Skin epidermis (tissue), 12 donors: ENCODE results near the gene PBXIP1.

Source experiments
- H3K27ac ChIP-seq, 21 experiments: fragments of 200-600 bp; sonication (generic) in 11 of 21; one replicate each; pipeline ENCODE4 v1.5.0; 2020; ENCODE audit warnings: mild to moderate bottlenecking in 3 of 21, inconsistent platforms in 2 of 21, moderate library complexity in 2 of 21
- H3K4me3 ChIP-seq, 7 experiments: fragments of 200-600 bp; sonication (generic) in 2 of 7; one replicate each; pipeline ENCODE4 v1.5.0; 2020; ENCODE audit warnings: inconsistent platforms in 2 of 7, mild to moderate bottlenecking in 2 of 7, moderate library complexity in 1 of 7

Gene PBXIP1

DNA sequence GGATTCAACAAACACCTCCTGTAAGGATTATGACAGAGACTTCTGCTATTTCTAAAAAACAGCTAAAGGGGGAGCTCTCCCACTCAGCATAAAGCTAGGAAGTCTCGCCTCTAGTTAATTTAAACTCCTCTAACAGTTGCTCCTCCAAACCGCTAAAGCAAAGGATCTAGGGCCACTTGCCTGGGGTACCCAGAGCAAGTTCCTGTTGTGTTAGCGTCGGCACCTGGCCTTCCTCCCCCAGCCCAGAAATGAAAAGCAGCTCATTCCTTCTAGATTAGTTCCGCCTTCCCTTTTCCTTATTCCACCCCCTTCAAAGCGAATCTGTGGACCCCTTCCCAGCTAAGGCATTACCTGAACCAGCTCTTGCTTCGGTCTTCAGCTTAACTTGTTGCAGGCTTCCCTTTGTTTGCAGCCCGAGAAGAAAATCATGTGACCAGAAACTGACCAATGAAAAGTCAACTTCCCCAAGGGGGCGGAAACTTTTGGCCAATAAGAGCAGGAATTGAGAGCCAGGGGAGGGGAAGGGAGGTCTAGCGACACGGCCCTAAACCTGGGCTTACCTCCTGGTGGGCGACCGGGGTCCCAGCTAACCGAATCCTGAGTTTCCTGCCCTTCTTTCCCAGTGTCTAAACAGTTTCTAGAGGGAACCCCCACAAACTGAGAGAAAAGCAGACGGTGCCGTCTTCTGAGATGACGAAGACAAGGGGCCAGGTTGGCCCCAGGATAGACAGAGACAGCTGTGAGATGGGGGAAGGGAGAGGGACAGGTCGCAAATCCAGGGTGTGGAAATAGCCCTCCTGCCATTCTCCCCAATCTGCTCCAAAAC lies at the start of gene PBXIP1:
Gene PBXIP1, minus strand, starts transcription at position 382 of the 826 bp plus-strand sequence. CDS start 2,378 bp downstream, outside the sequence.
- Histone ChIP-seq H3K27ac (peak within 1 kb of the TSS; percentile 44 to 94 (median 79)), H3K4me3 (peak within 1 kb of the TSS; percentile 40 to 51 (median 46))

DNA sequence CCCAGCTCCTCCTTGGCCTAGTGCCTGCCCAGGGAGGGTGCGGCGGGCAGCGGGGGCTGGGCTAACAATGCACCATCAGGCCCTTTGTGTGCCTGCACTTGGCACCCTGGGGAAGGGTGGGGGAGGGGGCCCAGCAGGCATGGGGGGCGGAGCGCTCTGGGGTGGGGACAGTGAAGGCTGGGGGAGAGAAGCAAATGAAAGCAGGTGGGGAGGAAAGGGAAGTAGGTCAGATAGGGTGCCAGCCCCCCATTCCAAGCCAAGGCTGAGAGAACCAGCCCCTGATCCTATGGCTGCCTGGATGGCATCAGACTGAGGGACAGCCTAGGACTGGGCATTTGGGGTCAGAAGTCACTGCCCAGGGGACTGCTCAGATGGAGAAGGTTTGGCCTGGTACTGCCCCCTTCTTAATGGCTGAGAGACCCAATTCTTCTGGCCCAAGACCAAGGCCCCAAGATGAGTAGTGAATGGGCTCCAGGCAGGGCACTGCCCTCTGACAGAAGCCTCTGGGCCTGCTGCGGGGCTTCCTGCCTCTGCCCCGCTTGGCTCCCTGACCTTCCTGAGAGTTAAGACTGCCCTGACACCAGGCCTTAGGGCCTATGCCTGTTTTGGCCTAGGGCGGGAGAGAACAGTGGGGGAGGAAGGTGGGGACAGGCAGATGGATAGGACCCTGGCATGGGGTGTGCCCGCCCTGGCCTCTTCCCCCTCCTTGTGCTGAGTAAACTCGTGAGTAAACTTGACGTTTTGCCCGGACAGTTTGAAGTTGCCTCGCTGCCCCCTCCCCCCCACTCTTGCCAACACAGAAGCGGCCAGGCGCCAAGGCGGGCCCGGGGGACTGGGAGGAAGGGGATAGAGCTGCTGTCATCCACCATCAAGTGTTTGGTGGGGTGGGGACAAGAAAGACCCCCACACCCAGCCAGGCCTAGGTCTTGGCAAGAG lies 49.4 kb upstream of the PBXIP1 start:
- Histone ChIP-seq H3K27ac (peak overlapping the region; percentile 8 to 99 (median 96)), H3K4me3 (peak overlapping the region in 6 of 7 experiments; percentile 70 to 90 (median 80))

GRCh38 chr1:155004352-155005075 lies 48.6 kb upstream of the PBXIP1 start:
- peak overlapping the region in 20 of 21 experiments; percentile 87 to 99 (median 96) for H3K27ac ChIP-seq
- H3K4me3 ChIP-seq, result peak overlapping the region; percentile 70 to 93 (median 83)

- Histone ChIP-seq H3K27ac (peak overlapping the region; percentile 87 to 99 (median 96)), H3K4me3 (peak overlapping the region; percentile 70 to 93 (median 83))
Measured at GRCh38 chr1:155003766-155004351, 48.0 kb upstream of the PBXIP1 start.

GRCh38 chr1:155003227-155003765 lies 47.4 kb upstream of the PBXIP1 start:
- peak overlapping the region; percentile 87 to 99 (median 96) for H3K27ac ChIP-seq
- peak overlapping the region; percentile 70 to 93 (median 83) for H3K4me3 ChIP-seq

DNA sequence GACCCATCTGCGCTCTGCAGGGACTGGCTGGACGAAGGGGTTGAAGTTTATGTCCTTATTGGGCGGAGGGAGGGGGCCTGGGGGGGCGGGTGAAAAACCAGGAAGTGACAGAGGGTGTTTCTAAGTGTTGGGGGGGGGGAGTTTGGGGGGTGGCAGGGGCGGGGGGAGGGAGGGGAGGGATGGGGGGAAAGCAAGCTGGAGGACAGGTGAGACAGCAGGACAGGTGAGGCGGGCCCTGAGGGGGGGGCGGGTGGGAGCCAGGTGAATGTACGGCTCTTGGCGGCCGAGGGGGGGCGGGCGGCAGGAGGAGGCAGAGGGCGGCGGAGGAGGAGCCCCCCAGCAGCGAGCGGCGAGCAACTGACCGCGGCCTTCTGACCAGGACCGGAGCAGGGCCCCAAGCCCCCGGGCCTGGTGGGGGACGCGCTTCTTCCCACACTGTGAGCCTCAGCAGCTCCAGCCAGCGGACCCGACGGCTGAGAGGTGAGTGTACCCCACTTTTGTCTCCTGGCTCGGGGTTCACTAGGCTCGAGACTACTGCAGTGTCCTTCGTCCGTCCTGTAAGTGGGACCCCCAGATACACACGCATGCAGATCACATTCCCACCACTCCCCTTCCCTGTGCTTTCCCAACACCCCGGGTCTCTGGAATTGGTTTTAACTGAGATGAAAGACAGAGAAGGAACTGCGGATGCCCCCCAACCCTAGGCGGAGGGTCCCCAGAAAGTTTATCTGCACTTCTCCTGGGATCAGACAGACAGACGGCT lies 46.7 kb upstream of the PBXIP1 start, which contains the start of gene ZBTB7B:
Gene ZBTB7B, plus strand, starts transcription at position 339 of the 763 bp plus-strand sequence. CDS start 11,859 bp downstream, outside the sequence.
- peak within 1 kb of the TSS; percentile 89 to 99 (median 96) for H3K27ac ChIP-seq
- H3K4me3 ChIP-seq, result peak within 1 kb of the TSS; percentile 70 to 93 (median 83)

- Histone ChIP-seq H3K27ac (peak overlapping the region; percentile 83 to 99 (median 96)), H3K4me3 (peak overlapping the region; percentile 70 to 93 (median 83))
Measured at GRCh38 chr1:155001675-155002463, 46.0 kb upstream of the PBXIP1 start.

DNA sequence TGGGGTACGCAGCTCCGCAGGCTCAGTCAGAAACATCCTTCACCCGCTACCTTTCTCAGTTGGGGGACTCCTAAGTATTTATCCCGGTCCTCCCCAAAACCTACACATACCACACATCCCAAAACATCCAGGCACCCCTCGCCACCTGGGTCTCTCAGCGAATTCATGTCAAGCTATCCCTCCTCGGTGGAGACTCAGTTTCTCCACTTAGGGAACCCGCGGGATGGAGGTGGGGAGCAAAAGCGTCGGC lies 45.5 kb upstream of the PBXIP1 start:
- Histone ChIP-seq H3K27ac (peak overlapping the region; percentile 83 to 99 (median 96)), H3K4me3 (peak overlapping the region; percentile 70 to 93 (median 83))

- H3K27ac ChIP-seq, result peak overlapping the region; percentile 83 to 99 (median 96)
- peak overlapping the region; percentile 70 to 93 (median 83) for H3K4me3 ChIP-seq
Measured at GRCh38 chr1:155000726-155001424, 45.0 kb upstream of the PBXIP1 start.

GRCh38 chr1:155000411-155000725 lies 44.5 kb upstream of the PBXIP1 start:
- Histone ChIP-seq H3K27ac (peak overlapping the region; percentile 83 to 99 (median 96)), H3K4me3 (peak overlapping the region; percentile 70 to 93 (median 83))

DNA sequence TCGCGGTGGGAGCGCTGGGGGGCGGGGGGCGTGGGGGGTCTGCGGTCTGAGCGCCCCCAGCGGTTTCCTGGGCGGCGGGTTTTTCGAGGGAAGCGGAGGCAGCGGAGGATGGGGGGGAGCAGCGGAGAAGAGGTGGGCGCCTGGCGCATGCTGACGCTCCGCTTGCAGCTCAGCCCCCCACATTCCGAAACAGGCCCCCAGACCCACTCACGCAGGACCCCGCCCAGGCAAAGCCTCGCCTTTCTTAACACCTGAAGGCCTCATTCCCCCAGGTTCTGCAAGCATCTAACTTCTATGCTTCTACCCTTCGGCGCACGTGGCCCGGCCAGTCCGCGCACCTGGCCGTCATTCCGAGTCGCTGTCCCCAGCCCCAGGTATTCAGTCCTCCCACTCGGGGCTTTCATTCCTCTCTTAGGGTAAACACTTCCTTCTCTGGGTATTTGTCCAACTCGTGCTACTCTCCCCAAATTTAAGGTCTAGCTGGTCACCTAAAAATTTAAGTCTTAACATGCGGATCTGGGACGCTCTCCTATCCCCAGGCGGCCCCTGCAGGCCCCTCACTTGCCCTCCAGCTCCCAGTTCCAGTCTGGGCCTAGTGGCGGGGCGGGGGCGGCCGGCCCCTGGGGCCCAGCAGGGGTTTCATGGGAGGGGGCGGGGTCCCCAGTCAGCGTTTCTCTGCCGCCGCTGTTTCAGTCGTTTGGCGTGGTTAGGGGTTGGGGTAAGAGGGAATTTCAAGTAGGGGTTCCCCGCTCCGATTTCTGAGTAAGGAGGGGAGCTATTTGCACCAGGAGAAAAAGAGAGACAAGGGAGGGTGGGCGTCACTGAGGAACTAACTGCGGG lies 43.9 kb upstream of the PBXIP1 start:
- Histone ChIP-seq H3K4me3 (peak overlapping the region; percentile 70 to 93 (median 83)), H3K27ac (peak overlapping the region; percentile 83 to 99 (median 96))

DNA sequence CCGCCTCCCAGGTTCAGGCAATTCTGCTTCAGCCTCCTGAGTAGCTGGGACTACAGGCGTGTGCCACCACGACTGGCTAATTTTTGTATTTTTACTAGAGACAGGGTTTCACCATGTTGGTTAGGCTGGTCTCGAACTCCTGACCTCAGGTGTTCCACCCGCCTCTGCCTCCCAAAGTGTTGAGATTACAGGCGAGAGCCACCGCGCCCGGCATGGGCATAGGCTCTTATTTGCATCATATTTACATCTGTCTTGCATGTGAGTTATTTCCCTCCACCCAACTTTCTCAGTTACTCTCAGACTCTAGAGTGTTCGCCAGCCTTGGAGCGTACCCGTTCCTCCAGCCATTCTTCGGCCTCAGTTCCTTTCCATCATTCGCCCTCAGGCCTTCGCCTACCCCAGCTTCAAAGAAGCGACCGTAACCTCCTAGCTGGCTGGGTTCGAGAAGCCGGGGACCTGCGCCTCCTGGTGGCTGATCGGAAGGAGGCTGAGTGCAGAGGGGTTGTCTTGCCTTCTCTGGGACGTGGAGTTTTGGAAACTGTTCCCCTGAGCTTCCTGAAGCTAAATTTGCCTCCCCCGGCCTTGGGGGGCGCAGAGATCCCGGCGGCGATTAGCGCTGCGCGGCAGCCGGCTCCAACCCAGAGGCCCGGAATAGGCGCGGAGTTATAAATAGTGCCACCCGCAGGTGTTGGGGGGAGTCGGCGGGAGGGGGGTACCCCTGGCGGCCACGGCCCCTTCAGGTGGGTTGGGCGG lies 43.1 kb upstream of the PBXIP1 start:
- H3K4me3 ChIP-seq, result peak overlapping the region; percentile 11 to 93 (median 83)
- H3K27ac ChIP-seq, result peak overlapping the region in 20 of 21 experiments; percentile 16 to 99 (median 96)

DNA sequence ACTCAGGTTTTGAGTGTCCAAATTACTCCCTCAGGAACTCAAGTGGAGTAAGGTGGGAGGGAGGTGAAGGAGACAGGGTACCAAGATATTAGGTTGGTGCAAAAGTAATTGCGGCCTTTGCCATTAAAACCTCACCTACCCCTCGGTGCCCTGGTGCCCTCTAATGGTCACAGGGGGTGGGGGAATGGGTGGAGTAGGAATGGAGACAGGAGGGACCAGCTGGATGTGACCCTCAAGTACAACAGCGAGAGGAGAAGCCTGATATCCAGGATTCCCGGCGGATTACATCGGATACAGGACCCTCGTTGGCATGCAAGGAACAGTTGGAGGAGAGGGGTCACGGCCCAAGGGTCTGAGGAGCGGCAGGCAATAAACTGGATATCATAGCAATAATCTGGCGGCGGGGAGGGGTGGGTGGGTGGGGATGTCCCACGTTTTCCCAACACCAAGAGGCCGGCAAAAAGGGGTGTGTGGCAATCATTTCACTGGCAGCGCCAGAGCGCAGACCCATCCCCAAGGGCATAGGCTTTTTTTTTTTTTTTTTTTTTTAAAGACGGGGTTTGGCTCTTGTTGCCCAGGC lies 42.4 kb upstream of the PBXIP1 start:
- Histone ChIP-seq H3K4me3 (no peak overlapping the region), H3K27ac (peak overlapping the region in 1 of 21 experiments; percentile 60)

DNA sequence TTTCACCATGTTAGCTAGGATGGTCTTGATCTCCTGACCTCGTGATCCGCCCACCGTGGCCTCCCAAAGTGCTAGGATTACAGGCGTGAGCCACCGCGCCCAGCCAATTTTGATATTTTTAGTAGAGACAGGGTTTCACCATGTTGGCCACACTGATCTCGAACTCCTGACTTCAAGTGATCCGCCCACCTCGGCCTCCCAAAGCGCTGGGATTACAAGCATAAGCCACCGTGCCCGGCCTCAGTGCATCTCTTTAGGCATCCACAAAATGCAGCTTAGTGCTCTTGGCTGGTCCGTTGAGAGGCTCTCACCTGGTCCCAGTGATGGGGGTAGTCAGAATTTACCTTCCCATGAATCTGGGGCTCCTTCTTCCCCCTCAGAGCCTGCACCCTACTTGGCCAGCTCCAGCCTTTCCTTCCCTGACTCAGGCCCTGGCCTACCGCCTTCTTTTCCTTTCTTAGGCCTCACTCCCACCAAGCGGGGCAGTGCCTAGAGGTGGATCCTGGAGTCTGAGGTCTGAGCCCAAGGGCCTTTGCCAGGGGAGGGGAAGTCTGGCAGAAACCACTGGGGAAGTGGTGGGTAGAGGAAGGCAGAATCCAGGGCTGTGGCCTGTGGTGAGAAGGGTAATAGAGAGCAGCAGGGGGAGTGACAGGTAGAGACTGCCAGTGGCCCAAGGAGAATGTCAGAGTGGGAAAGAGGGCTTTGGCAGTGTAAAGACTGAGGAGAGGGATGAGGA lies 41.2 kb upstream of the PBXIP1 start:
- Histone ChIP-seq H3K27ac (no peak overlapping the region), H3K4me3 (no peak overlapping the region)
